Activated T-helper 2 cell treated with anti-CD3 and anti-CD28 coated beads, Interferon-gamma antibody, Interleukin-2, Interleukin-4, amounts not matched to agents 10 μg/mL and 5 μg/mL and 100 μg/mL, durations not matched to agents 14 hours and 24 hours and 36 hours (primary cell): ENCODE data around the gene METTL21A. TPM values are rescaled to one million over a fixed set of nuclear protein-coding genes. Genes with fewer than 3 reads are reported as not detected.
A peak's percentile ranks its signal among the peaks of the same experiment; 100 is the strongest.
"Not testable (repeated sequence)": the region's sequence is repeated elsewhere in the genome, so short reads cannot be mapped to it uniquely, and the experiment has no call there.

Experiments used
- DNase-seq: peaks from one replicate; pipeline ENCODE4 v3.0.0; 2021; ENCODE audit warnings: low spot score
- H3K27ac Mint-ChIP-seq: one replicate; pipeline ENCODE4 v1.8.0; 2021; ENCODE audit warnings: mixed read lengths
- H3K27me3 Mint-ChIP-seq: one replicate; pipeline ENCODE4 v1.8.0; 2021; ENCODE audit warnings: low read depth, mixed read lengths
- H3K36me3 Mint-ChIP-seq: one replicate; pipeline ENCODE4 v1.8.0; 2021; ENCODE audit warnings: low read depth, mixed read lengths
- H3K4me1 Mint-ChIP-seq: one replicate; pipeline ENCODE4 v1.8.0; 2021; ENCODE audit warnings: low read depth, mixed read lengths
- H3K4me3 Mint-ChIP-seq: one replicate; pipeline ENCODE4 v1.8.0; 2021; ENCODE audit warnings: low read depth, mild to moderate bottlenecking, moderate library complexity, mixed read lengths
- H3K9me3 Mint-ChIP-seq: one replicate; pipeline ENCODE4 v1.8.0; 2021; ENCODE audit warnings: mixed read lengths
- intact Hi-C: fragments of 100-400 bp; cut with micrococcal nuclease; formaldehyde crosslinking; loops from one replicate; pipeline ENCODE4 v1.15.1; 2023
- total RNA-seq: library from RNA; stranded (reverse); gene quantifications from 2 replicates; pipeline ENCODE4 v1.2.3, GENCODE V29; 2022

METTL21A gene
- 32.1 and 35.1 TPM in 2 replicates for total RNA-seq

DNA sequence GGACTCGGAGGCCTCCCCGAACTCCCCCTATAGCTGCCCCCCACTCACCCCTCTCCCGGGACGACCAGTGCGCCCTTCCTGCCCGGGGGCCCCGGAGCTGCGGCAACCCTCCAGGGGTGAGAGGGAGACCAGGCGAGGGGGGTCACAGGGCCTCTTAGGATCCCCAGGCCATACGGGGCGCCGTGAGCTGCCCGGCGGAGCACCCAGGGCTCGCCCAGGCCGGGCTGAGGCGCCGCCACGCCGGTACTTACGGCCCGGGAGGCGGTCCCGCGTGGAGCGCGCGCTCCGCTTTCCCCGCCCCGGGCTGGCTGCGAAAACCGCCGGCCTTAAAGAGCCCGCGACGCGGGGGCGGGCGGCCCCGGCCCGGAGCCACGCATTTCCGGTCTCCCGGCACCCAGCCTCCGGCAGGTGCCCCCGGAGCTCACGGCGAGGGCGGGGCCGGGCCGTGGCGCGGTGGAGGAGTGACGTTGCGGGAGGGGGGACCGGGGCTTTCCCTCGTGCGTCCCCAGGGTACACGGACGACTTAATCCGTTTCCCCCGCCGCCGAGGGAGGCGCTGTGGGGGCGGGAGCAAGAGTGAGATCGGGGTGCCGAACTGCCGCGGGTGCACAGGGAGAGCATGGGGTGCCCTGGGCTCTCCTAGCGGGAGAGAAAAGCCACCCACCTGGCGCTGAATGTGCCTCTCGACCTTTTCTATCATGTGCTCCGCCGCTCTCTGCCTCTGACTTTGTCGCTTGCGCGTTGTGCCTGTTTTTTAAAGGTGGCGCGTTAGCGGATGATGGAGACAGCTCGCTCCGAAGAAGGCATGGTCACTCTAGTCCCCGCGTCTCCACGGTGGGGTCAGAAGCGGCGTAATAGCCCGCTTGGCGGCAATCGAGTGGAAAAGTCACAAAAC is at the start of gene METTL21A:
Gene METTL21A, minus strand, starts transcription at position 381 of the 894 bp plus-strand sequence. CDS start 1,019 bp downstream, outside the sequence.
- no peaks in the 10 kb centered on the region for H3K9me3 Mint-ChIP-seq
- peaks cover 37% of the 10 kb centered on the region for H3K4me1 Mint-ChIP-seq
- peak; percentile 93 for DNase-seq
- H3K27me3 Mint-ChIP-seq = no peaks in the 10 kb centered on the region
- H3K4me3 Mint-ChIP-seq = peak within 1 kb of the TSS; percentile 92
- intact Hi-C loops = loop anchor here (1.0 to 10.0 kb wide), 10 partner anchors 86 to 860 kb away; partner anchors contain the start of genes CCNYL1, CREB1, FASTKD2 and KLF7
- peaks cover 34% of the 10 kb centered on the region for H3K36me3 Mint-ChIP-seq
- H3K27ac Mint-ChIP-seq = peak within 1 kb of the TSS; percentile 98

DNA sequence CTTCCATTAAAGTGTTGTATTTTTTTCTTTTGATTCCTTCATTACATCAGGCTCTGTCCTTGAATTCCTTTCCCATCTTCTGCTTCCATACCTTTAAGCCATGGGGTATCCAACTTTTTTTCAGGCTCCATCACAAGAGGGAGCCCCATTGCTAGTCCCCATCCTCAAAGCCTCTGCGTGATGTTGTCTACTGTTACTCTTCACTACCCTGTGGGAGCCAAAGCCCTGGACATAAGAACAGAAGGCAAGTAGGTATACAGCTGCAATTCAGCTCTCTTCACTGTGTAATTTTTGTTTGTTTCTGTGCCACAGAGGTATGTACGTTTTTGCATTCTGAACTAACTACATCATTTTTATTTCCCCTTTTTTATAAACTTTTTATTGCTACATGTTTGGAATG is 49.6 kb upstream of the METTL21A start:
- H3K27ac Mint-ChIP-seq = no peak overlapping the region
- peaks cover 10% of the 10 kb centered on the region for H3K27me3 Mint-ChIP-seq
- no peaks in the 10 kb centered on the region for H3K9me3 Mint-ChIP-seq
- no peaks in the 10 kb centered on the region for H3K36me3 Mint-ChIP-seq
- no peak overlapping the region for H3K4me3 Mint-ChIP-seq
- intact Hi-C loops = no loop called here
- DNase-seq = no peak
- no peaks in the 10 kb centered on the region for H3K4me1 Mint-ChIP-seq

DNA sequence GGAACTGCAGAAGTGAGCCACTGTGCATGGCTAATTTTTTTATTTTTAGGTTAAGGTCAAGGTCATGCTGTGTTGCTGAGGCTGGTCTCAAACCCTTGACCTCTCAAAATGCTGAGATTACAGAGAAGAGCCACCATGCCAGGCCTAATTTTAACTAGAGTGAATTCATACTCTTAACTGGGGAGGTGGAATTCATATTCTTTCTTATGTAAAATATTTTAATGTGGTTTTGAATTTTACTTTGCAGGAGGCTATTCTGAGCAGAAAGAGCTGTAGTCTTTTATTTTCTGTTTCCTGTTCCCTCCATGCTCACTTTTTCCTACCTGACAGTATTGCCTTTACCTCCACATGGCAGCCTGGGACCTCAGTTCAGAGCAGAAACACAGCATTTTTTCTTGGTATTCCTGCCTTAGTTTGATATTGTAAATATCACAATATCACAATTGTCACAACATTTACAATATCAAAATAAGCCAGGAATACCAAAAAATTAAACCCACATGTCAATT is 49.1 kb upstream of the METTL21A start:
- intact Hi-C loops = no loop called here
- Mint-ChIP-seq H3K36me3 (no peaks in the 10 kb centered on the region), H3K9me3 (no peaks in the 10 kb centered on the region), H3K4me3 (no peak overlapping the region), H3K4me1 (no peaks in the 10 kb centered on the region), H3K27me3 (peaks cover 8% of the 10 kb centered on the region), H3K27ac (no peak overlapping the region)
- no peak for DNase-seq

DNA sequence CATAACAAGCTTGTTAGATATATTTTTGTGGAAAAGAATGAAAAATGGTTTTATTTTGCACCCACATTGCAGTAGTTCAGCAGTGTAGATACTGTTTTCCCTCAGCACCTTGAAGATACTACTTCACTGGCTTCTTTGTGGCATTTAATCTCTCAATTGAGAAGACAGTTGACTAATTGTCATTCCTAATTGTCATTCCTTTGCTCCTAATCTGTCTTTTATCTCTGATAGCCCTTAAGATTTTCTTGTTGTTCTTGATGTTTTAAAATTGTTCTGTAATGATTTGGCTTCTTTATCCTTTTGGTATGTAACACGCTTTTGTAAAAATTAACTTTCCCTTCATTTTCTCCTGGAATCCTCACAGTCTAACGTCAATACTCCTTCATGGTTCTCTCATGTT is 48.2 kb upstream of the METTL21A start:
- no peaks in the 10 kb centered on the region for H3K9me3 Mint-ChIP-seq
- no peak for DNase-seq
- no peaks in the 10 kb centered on the region for H3K4me1 Mint-ChIP-seq
- no peaks in the 10 kb centered on the region for H3K36me3 Mint-ChIP-seq
- intact Hi-C loops = no loop called here
- H3K4me3 Mint-ChIP-seq = no peak overlapping the region
- H3K27me3 Mint-ChIP-seq = peaks cover 8% of the 10 kb centered on the region
- no peak overlapping the region for H3K27ac Mint-ChIP-seq

DNA sequence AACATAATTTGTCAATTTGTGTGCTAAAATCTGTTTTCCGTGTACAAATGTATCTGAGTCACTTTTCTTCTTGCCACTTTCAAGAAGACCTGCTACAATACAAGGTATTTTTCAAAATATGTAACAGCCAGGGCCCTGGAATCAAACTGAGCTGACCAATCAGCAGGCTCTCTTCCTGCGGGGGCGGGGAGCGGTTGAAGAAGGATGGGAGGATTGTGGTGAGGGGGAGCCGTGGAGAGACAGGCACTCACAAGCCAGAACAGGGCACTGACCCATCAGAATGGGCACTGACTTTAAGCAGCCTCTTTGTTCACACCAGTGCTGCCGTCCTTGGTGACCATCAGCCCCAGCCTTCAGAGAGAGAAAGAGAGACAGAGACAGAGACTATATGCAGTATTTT is 45.7 kb upstream of the METTL21A start:
- H3K36me3 Mint-ChIP-seq = no peaks in the 10 kb centered on the region
- no peaks in the 10 kb centered on the region for H3K4me1 Mint-ChIP-seq
- H3K27ac Mint-ChIP-seq = no peak overlapping the region
- intact Hi-C loops = no loop called here
- no peak for DNase-seq
- H3K4me3 Mint-ChIP-seq = no peak overlapping the region
- H3K27me3 Mint-ChIP-seq = peaks cover 8% of the 10 kb centered on the region
- no peaks in the 10 kb centered on the region for H3K9me3 Mint-ChIP-seq

DNA sequence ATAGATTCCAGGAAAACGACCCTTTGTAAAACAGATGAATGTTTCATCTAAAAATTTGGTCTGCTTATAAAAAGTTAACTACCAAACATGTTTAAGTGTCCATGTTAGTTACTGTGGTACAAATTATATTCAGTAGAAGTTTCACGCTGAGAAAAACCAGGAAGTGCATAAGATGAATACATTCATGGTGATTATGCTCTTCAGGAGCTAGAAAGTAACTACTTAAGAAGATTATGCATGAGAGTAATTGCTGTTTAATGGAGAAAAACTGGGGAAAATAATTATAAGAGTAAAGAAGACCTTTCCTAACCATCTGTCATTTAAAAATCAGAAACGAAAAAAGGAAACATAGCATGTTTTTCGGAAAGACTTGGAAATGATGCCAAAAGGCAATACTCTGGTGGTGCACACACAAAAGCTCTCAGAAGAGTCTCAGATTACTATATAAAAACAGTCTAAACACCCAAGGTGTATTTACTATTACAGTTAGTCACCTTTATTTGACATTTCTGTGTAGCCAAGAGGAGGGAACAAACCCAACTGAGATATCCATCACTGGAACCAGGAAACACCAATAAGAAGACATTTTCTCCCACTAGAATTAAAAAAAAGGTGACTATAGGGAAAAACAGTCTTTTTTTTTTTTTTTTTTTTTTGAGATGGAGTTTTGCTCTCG is 38.8 kb upstream of the METTL21A start:
- Mint-ChIP-seq H3K4me1 (no peaks in the 10 kb centered on the region), H3K36me3 (no peaks in the 10 kb centered on the region), H3K9me3 (no peaks in the 10 kb centered on the region), H3K27me3 (no peaks in the 10 kb centered on the region), H3K4me3 (no peak overlapping the region), H3K27ac (no peak overlapping the region)
- no peak for DNase-seq
- intact Hi-C loops = no loop called here

DNA sequence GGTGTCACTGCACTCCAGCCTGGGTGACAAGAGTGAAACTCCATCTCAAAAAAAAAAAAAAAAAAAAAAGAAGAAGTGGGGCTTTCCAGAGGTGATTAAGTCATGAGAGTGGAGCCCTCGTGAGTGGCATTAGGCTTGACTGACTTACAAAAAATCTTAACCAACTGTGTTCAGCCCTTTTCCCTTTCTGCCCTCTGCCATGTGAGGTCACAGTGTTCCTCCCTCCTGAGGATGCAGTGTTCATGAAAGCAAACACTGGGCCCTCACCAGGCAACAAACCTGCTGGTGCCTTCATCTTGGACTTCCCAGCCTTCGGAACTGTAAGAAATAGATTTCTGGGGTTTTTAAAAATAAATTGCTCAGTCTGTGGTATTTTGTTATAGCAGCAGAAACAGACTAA is 37.0 kb upstream of the METTL21A start:
- Mint-ChIP-seq H3K27ac (no peak overlapping the region), H3K36me3 (no peaks in the 10 kb centered on the region), H3K4me3 (no peak overlapping the region), H3K9me3 (no peaks in the 10 kb centered on the region), H3K27me3 (no peaks in the 10 kb centered on the region), H3K4me1 (no peaks in the 10 kb centered on the region)
- no peak for DNase-seq
- intact Hi-C loops = no loop called here

DNA sequence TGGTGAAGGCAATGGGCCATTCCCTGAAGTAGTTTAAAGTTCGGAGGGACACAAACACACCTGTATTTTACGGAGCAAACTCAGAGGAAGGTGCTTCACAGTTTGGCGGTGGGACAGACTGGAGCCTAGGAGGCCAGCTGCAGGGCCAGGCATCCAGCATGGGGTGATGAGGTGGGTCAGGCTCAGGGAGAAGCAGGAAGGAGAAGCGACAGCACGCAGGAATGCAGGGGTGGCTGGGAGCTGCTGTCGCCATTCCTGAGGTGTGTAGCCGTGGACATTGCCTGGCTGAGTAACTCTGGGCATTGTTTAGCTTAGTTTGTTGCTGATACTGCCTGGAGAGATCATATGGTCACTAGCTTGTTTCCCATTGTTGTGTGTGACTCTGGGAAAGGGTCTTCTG is 35.8 kb upstream of the METTL21A start:
- DNase-seq = no peak
- no peak overlapping the region for H3K4me3 Mint-ChIP-seq
- no peak overlapping the region for H3K27ac Mint-ChIP-seq
- intact Hi-C loops = no loop called here
- H3K27me3 Mint-ChIP-seq = no peaks in the 10 kb centered on the region
- H3K36me3 Mint-ChIP-seq = no peaks in the 10 kb centered on the region
- no peaks in the 10 kb centered on the region for H3K9me3 Mint-ChIP-seq
- no peaks in the 10 kb centered on the region for H3K4me1 Mint-ChIP-seq

DNA sequence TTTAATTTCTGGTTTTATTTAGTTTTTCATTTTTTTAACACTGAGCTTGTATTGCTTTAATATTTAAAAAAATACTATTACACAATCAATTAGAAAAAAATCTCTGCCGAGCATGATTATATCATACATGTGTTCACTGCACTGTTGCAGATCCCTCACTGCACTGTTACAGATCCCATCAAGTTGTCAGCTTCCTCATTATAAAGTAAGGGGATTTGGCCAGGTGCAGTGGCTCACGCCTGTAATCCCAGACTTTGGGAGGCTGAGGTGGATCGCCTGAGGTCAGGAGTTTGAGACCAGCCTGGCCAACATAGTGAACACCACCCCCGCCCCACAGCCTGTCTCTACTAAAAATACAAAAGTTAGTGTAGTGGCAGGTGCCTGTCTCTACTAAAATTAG is 33.0 kb upstream of the METTL21A start:
- H3K4me1 Mint-ChIP-seq = no peaks in the 10 kb centered on the region
- DNase-seq = no peak
- intact Hi-C loops = no loop called here
- H3K4me3 Mint-ChIP-seq = no peak overlapping the region
- H3K9me3 Mint-ChIP-seq = no peaks in the 10 kb centered on the region
- no peaks in the 10 kb centered on the region for H3K36me3 Mint-ChIP-seq
- no peak overlapping the region for H3K27ac Mint-ChIP-seq
- no peaks in the 10 kb centered on the region for H3K27me3 Mint-ChIP-seq

DNA sequence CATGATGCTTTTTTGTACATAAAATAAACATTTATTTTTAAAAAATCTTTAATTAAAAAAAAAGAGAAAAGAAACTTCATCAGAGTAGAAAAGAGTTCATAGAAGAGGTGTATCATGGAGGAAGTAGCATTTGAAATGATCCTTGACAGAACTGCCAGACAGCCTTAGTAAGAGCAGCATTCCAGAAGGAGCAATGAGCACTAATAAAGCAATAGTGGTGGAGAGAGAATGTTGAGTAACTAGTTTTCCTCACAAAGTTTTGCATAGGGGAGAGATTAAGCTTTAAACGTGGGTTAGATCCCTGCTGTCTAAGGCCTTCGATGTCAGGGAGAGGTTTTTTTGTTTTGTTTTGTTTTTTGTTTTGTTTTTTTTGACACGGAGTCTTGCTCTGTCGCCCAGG is 29.8 kb upstream of the METTL21A start:
- Mint-ChIP-seq H3K4me3 (no peak overlapping the region), H3K27me3 (no peaks in the 10 kb centered on the region), H3K9me3 (no peaks in the 10 kb centered on the region), H3K27ac (no peak overlapping the region), H3K4me1 (no peaks in the 10 kb centered on the region), H3K36me3 (no peaks in the 10 kb centered on the region)
- DNase-seq = no peak
- intact Hi-C loops = no loop called here

DNA sequence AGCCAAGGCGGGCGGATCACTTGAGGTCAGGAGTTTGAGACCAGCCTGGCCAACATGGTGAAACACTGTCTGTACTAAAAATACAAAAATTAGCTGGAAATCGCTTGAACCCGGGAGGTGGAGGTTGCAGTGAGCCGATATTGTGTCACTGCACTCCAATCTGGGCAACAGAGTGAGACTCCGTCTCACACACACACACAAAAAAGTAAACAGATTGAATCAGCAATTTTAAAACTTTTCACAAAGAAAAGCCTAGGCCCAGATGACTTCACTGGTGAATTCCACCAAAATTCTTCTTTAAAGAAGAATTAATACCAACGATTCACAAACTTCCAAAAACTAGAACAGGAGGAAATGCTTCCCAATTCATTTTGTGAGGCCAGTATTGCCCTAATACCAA is 21.4 kb upstream of the METTL21A start:
- H3K9me3 Mint-ChIP-seq, H3K27me3 Mint-ChIP-seq, DNase-seq, H3K27ac Mint-ChIP-seq, H3K4me3 Mint-ChIP-seq, H3K4me1 Mint-ChIP-seq, H3K36me3 Mint-ChIP-seq, intact Hi-C loops: not testable (repeated sequence)

DNA sequence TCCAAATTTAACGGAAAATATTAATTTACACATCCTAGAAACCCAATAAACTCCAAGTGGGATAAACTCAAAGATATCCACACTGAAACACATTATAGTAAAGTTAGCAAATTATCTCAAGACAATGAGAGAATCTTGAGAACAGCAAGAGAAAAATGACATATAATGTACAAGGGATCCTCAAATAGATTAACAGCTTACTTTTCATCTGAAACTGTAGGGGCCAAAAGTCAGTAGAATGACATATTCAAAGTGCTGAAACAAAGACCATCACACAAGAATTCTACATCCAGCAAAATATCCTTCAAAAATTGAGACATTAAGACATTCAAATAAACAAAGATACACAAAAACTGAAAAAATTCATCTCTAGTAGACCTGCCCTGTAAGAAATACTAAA is 18.7 kb upstream of the METTL21A start:
- intact Hi-C loops = no loop called here
- H3K9me3 Mint-ChIP-seq = peaks cover 18% of the 10 kb centered on the region
- H3K27ac Mint-ChIP-seq = no peak overlapping the region
- no peaks in the 10 kb centered on the region for H3K36me3 Mint-ChIP-seq
- no peaks in the 10 kb centered on the region for H3K4me1 Mint-ChIP-seq
- H3K4me3 Mint-ChIP-seq = no peak overlapping the region
- DNase-seq = no peak
- peaks cover 8% of the 10 kb centered on the region for H3K27me3 Mint-ChIP-seq

DNA sequence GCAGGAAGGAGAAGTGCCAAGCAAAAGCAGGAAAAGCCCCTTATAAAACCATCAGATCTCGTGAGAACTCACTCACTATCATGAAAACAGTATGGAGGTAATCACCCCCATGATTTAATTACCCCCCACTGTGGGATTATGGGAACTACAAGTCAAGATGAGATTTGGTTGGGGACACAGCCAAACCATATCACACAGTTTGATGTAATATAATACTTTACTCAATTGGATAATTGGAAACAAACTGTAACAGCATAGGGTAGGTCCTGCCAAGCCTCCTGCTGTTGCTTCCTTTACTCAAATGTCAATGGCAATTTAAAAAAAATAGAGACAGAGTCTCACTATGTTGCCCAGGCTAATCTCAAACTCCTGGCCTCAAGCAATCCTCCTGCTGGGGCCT is 15.5 kb upstream of the METTL21A start:
- H3K27ac Mint-ChIP-seq = no peak overlapping the region
- H3K27me3 Mint-ChIP-seq = peaks cover 4% of the 10 kb centered on the region
- no peak overlapping the region for H3K4me3 Mint-ChIP-seq
- no peaks in the 10 kb centered on the region for H3K4me1 Mint-ChIP-seq
- peaks cover 18% of the 10 kb centered on the region for H3K9me3 Mint-ChIP-seq
- intact Hi-C loops = no loop called here
- H3K36me3 Mint-ChIP-seq = no peaks in the 10 kb centered on the region
- no peak for DNase-seq
